Right ventricle myocardium inferior (tissue), 1 donor: ENCODE measurements around the gene TSNAX. TPM values are rescaled to one million over a fixed set of nuclear protein-coding genes. Genes with fewer than 3 reads are reported as not detected.

Experiments
- ATAC-seq: fragments of 200-7000 bp; cut with Tn5 transposase; one replicate; pipeline ENCODE4 v1.9.1; 2020; ENCODE audit warnings: mild to moderate bottlenecking, moderate library complexity
- DNase-seq: peaks from one replicate; pipeline ENCODE4 v3.0.0; 2021; ENCODE audit errors: missing footprints
- intact Hi-C: fragments of 100-400 bp; cut with DNase I; formaldehyde crosslinking; loops from one replicate; pipeline ENCODE4 v1.11.0; 2022
- total RNA-seq: library from RNA; stranded (reverse); fragmentation: NEBNext Ultra II Directional; extraction: Animal tissue kit (Norgen Biotek cat#: 25700); gene quantifications from one replicate; pipeline ENCODE4 v1.2.1, GENCODE V29; 2021
- donor health status: DM: no; HTN: yes; CAD: no; lungs with severe emphysema.

The TSNAX gene
- total RNA-seq, 1 donor from 2014 or later = 22.6 TPM

- no peak for DNase-seq
- intact Hi-C loops = no loop called here
- ATAC-seq = no peak
Measured at GRCh38 chr1:231611851-231612250, 83.4 kb downstream of the TSNAX start.

GRCh38 chr1:231612393-231613089 is 84.1 kb downstream of the TSNAX start:
- DNase-seq (peak; percentile 76), ATAC-seq (peak; percentile 69)
- intact Hi-C loops = no loop called here

- intact Hi-C loops = no loop called here
- ATAC-seq (no peak), DNase-seq (no peak)
Measured at GRCh38 chr1:231613419-231614349, 85.2 kb downstream of the TSNAX start.

Other genes with a start within 250 kb of the TSNAX start
- gene EXOC8, start 190.8 kb upstream of the TSNAX start, total RNA-seq = 11.3 TPM
- 6.5 TPM for gene SPRTN, start 190.4 kb upstream of the TSNAX start, total RNA-seq
- gene EGLN1, start 106.4 kb upstream of the TSNAX start, total RNA-seq = 86.0 TPM
- gene DISC1, start 98.1 kb downstream of the TSNAX start, total RNA-seq = 3.9 TPM